Endothelial cell of umbilical vein (primary cell): ENCODE data around the gene SOX14. TPM values are rescaled to one million over a fixed set of nuclear protein-coding genes. Genes with fewer than 3 reads are reported as not detected.

ENCODE experiments used
- BruUV-seq: library from RNA; stranded (reverse); fragments of 400-500 nt; replicated peaks from 2 replicates; lab custom pipeline; 2021; lab: Mats Ljungman, UMichigan
- CTCF ChIA-PET: fragments of 300-600, 350-600 bp; sonication (Branson Sonifier 250); formaldehyde crosslinking; loops from one replicate; lab custom pipeline; 2021; ENCODE audit warnings: antibody characterized with exemption, inconsistent platforms; lab: Charles Lee
- POLR2A ChIA-PET: fragments of 300-600, 350-600 bp; sonication (Branson Sonifier 250); formaldehyde crosslinking; loops from one replicate; lab custom pipeline; 2021; ENCODE audit warnings: antibody characterized with exemption, inconsistent platforms; lab: Charles Lee
- DNase-seq: peaks from one replicate; pipeline ENCODE4 v3.0.0-alpha.2; 2011; ENCODE audit warnings: low read depth, low spot score
- FAIRE-seq: peaks from 2 replicates; lab custom pipeline; 2011; peaks lifted over from hg19 to GRCh38; lab: Jason Lieb, UNC
- H2AFZ ChIP-seq: 2 replicates; pipeline ENCODE4 v1.6.0; 2012; ENCODE audit warnings: low read depth, low read length, control low read depth, inconsistent platforms
- H3K27ac ChIP-seq: 2 replicates; pipeline ENCODE4 v1.5.1; 2011; ENCODE audit warnings: low read depth, mild to moderate bottlenecking, control low read depth, low read length, moderate library complexity; ENCODE audit not compliant: insufficient read depth
- H3K27me3 ChIP-seq, 2 experiments: 2 replicates each; pipeline versions ENCODE4 v1.6.0 to v1.6.1; 2011; ENCODE audit warnings: low read length in 2 of 2, mixed read lengths in 1 of 2; ENCODE audit not compliant: control insufficient read depth in 2 of 2, insufficient read depth in 2 of 2
- H3K36me3 ChIP-seq, 2 experiments: 2 replicates in 1 of 2; 3 replicates in 1 of 2; pipeline ENCODE4 v1.5.1; 2011; ENCODE audit warnings: low read length in 2 of 2, mild to moderate bottlenecking in 1 of 2, moderate library complexity in 1 of 2; ENCODE audit not compliant: control insufficient read depth in 2 of 2, insufficient read depth in 2 of 2; ENCODE audit errors: extremely low read depth in 1 of 2
- H3K4me1 ChIP-seq: 3 replicates; pipeline ENCODE4 v1.5.1; 2011; ENCODE audit warnings: mild to moderate bottlenecking, low read length; ENCODE audit not compliant: control insufficient read depth, insufficient read depth; ENCODE audit errors: extremely low read depth
- H3K4me2 ChIP-seq: 2 replicates; pipeline ENCODE4 v1.6.1; 2011; ENCODE audit warnings: low read length, control low read depth, mixed read lengths; ENCODE audit not compliant: insufficient read depth
- H3K4me3 ChIP-seq, 3 experiments: fragments of 200-600 bp in 1 of 3; sonication (generic), shearing (Covaris generic) in 1 of 3; replicated peaks in 1 of 3; 2 replicates each; pipeline ENCODE4 v1.5.1; 2011 to 2016; ENCODE audit warnings: control low read depth in 3 of 3, low read length in 3 of 3, mild to moderate bottlenecking in 2 of 3, inconsistent platforms in 1 of 3, low read depth in 1 of 3, moderate library complexity in 1 of 3; ENCODE audit not compliant: insufficient read depth in 1 of 3
- H3K79me2 ChIP-seq: 2 replicates; pipeline ENCODE4 v1.6.0; 2012; ENCODE audit warnings: low read length, inconsistent platforms; ENCODE audit not compliant: control insufficient read depth, insufficient read depth
- H3K9ac ChIP-seq: replicated peaks from 2 replicates; pipeline ENCODE3; 2011; ENCODE audit warnings: low read length, control low read depth; ENCODE audit not compliant: insufficient read depth; ENCODE audit errors: extremely low read depth
- H3K9me1 ChIP-seq: replicated peaks from 3 replicates; pipeline ENCODE4 v1.6.0; 2011; ENCODE audit warnings: mild to moderate bottlenecking, low read length; ENCODE audit not compliant: control insufficient read depth, insufficient read depth; ENCODE audit errors: extremely low read depth
- H3K9me3 ChIP-seq: replicated peaks from 2 replicates; pipeline ENCODE4 v1.5.1; 2012; ENCODE audit warnings: low read length, inconsistent platforms; ENCODE audit not compliant: control insufficient read depth, insufficient read depth
- H4K20me1 ChIP-seq: replicated peaks from 2 replicates; pipeline ENCODE3; 2011; ENCODE audit warnings: mild to moderate bottlenecking, low read length; ENCODE audit not compliant: control insufficient read depth, insufficient read depth; ENCODE audit errors: extremely low read depth
- FOS ChIP-seq: IDR thresholded peaks from 2 replicates; pipeline ENCODE4 v1.6.1; 2011; ENCODE audit warnings: mild to moderate bottlenecking, low read length, moderate library complexity, borderline replicate concordance; ENCODE audit not compliant: insufficient read depth
- dilution Hi-C: fragments of 300-500 bp; cut with MboI; formaldehyde crosslinking; loops from one replicate; pipeline ENCODE4 v1.15.0; 2019; ENCODE audit warnings: low sequenced_read_pairs; ENCODE audit not compliant: extremely low pct_ligation_motif_present
- intact Hi-C: fragments of 100-400 bp; cut with micrococcal nuclease; formaldehyde crosslinking; loops from one replicate; pipeline ENCODE4 v1.10.0; 2022
- polyA plus RNA-seq, 4 experiments: library from polyadenylated mRNA; depleted of rRNA in 3 of 4; stranded (reverse) in 3 of 4; unstranded in 1 of 4; fragments of >200 nt; gene quantifications; 2 replicates each; pipeline versions ENCODE4 v1.2.1 to v1.2.3, GENCODE V29; 2011 to 2012; ENCODE audit warnings: missing spikeins in 1 of 4
- total RNA-seq: library from RNA; stranded (reverse); gene quantifications from 2 replicates; pipeline ENCODE4 v1.2.3, GENCODE V29; 2021
- TF ChIP-seq, protein P1 (sequence below): IDR thresholded peaks from 2 replicates; pipeline ENCODE4 v1.6.1; 2011; ENCODE audit not compliant: insufficient read depth, insufficient read length
- TF ChIP-seq, protein P2 (sequence below), 2 donors: IDR thresholded peaks; 1 replicate in 1 of 2; 2 replicates in 1 of 2; pipeline ENCODE4 v1.5.1; 2011; ENCODE audit warnings: low read length in 2 of 2, mild to moderate bottlenecking in 2 of 2, moderate library complexity in 2 of 2, control low read depth in 1 of 2, inconsistent platforms in 1 of 2, low read depth in 1 of 2; ENCODE audit not compliant: insufficient read depth in 1 of 2; ENCODE audit errors: extremely low read depth in 1 of 2

Gene SOX14
- total and polyA plus RNA-seq, 2 donors (not counting 3 experiments of a cell fraction or from before 2014, with no cell fraction given): not detected

DNA sequence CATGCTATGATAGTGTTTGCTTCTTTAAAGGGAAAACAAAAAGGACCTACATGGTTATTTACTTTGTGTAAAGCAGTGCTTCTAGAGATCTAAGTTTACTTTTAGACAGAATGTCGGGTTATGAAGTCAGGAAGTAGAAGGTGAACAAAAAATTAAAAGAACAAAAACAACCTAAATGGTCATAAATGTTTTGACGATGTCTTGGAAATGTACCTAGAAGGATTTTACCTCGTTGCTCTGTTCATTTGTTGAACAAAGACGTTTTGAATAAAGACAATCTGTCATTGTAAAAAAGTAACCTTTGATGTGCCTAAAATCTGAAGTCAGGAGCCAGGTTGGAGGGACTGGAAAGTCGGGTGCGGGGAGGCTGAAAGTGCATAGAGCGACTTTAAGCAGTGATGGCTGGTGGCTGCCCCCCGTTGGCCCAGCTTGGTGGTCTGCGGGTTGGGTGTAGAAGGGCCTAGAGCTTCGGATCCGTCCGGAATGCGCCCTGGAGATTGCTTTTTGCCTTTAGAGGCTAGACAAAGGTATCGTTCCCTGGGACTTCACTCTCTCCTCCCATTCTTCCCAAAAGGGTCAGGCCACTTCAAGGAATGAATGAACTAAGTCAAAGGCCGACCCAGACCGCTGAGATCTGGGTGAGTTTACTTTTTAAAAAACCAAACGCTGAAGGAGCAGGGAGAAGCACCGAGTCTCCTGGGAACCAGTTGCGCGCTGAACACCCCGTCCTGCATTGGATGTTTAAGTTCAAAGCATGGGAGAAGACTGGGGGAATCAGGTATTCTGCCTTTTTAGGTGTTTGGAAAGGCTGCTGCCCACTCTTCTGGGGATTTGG, 2.1 kb downstream of the SOX14 start:
- TF ChIP-seq, protein P1, sequence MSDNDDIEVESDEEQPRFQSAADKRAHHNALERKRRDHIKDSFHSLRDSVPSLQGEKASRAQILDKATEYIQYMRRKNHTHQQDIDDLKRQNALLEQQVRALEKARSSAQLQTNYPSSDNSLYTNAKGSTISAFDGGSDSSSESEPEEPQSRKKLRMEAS: no peak
- POLR2A ChIA-PET: no interaction called here
- FAIRE-seq: no peak

DNA sequence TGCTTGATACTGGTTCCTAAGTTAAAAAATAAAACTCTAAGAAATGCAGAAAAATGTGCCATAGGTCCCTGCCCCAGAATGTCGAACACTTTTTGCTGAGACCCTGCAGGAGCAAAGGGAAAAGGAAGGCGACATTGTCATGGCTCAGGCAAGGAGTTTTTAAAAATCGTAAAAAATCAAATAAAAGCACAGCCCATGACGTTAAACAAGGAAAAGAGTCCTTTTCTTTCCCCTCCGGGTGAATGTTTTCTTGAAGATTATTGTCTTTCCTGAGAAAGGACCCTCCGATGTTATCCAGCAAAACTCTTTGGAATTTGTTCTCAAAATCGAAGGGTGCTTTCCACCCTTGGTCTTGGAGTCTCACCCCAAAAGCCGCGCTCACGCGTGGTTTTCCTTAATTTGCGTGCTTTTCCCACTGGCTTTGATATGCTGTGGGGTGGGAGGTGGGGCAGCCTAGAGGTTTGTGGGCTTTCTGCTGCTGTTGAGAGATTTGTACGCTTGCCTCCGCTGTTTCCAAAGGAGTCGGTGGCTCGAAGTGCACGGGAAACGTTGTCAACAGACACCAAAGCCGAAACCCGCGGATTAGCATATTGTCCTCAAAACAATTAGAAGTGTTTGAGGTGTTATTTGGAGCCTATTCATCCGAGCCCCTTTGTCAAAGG, 2.9 kb downstream of the SOX14 start:
- peaks cover 94 to 99% of the 10 kb centered on the region in 2 experiments for H3K27me3 ChIP-seq

More for the DNA sequence above, 2.1 kb downstream of the SOX14 start:
- dilution Hi-C loops (no loop called here), intact Hi-C loops (no loop called here)
- H2AFZ ChIP-seq: no peak overlapping the region
- no peak overlapping the region for H3K4me3 ChIP-seq
- H3K9me1 ChIP-seq: no peaks in the 10 kb centered on the region
- no peaks in the 10 kb centered on the region for H3K9me3 ChIP-seq
- H3K27ac ChIP-seq: no peak overlapping the region
- no peak overlapping the region for H3K4me2 ChIP-seq
- CTCF ChIA-PET: no interaction called here
- H3K9ac ChIP-seq: no peak overlapping the region
- H3K79me2 ChIP-seq: no peaks in the 10 kb centered on the region
- no peaks in the 10 kb centered on the region for H4K20me1 ChIP-seq
- no peaks in the 10 kb centered on the region for H3K36me3 ChIP-seq
- BruUV-seq: no TSS peak
- no peak for DNase-seq
- H3K27me3 ChIP-seq: peaks cover 96 to 99% of the 10 kb centered on the region in 2 experiments
- H3K4me1 ChIP-seq: peaks cover 3% of the 10 kb centered on the region

More for the DNA sequence above, 2.9 kb downstream of the SOX14 start:
- no peak for FAIRE-seq
- H3K79me2 ChIP-seq: no peaks in the 10 kb centered on the region
- dilution Hi-C loops: no loop called here
- H2AFZ ChIP-seq: no peak overlapping the region
- intact Hi-C loops: no loop called here
- no TSS peak for BruUV-seq
- H3K4me3 ChIP-seq: no peak overlapping the region
- H4K20me1 ChIP-seq: no peaks in the 10 kb centered on the region
- CTCF ChIA-PET: interaction anchor here (1.1 kb wide), 1 partner anchor 19 kb away, joined by 3 read pairs; no protein-coding TSS in a partner anchor
- no peak overlapping the region for H3K27ac ChIP-seq
- H3K9me1 ChIP-seq: no peaks in the 10 kb centered on the region
- DNase-seq: no peak
- no peak overlapping the region for H3K4me2 ChIP-seq
- no peak overlapping the region for H3K9ac ChIP-seq
- TF ChIP-seq, protein P2, sequence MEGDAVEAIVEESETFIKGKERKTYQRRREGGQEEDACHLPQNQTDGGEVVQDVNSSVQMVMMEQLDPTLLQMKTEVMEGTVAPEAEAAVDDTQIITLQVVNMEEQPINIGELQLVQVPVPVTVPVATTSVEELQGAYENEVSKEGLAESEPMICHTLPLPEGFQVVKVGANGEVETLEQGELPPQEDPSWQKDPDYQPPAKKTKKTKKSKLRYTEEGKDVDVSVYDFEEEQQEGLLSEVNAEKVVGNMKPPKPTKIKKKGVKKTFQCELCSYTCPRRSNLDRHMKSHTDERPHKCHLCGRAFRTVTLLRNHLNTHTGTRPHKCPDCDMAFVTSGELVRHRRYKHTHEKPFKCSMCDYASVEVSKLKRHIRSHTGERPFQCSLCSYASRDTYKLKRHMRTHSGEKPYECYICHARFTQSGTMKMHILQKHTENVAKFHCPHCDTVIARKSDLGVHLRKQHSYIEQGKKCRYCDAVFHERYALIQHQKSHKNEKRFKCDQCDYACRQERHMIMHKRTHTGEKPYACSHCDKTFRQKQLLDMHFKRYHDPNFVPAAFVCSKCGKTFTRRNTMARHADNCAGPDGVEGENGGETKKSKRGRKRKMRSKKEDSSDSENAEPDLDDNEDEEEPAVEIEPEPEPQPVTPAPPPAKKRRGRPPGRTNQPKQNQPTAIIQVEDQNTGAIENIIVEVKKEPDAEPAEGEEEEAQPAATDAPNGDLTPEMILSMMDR (IDR thresholded peaks at IDR 0.05; ENCODE audit: extremely low read depth in 1 of 2, insufficient read depth in 1 of 2, low read depth in 1 of 2, low read length in 2 of 2): no peak
- TF ChIP-seq FOS: no peak
- no peaks in the 10 kb centered on the region for H3K9me3 ChIP-seq
- H3K4me1 ChIP-seq: peaks cover 3% of the 10 kb centered on the region
- POLR2A ChIA-PET: no interaction called here
- no peaks in the 10 kb centered on the region for H3K36me3 ChIP-seq
